ENCODE measurements around the gene SPG21. TPM values are rescaled to one million over a fixed set of nuclear protein-coding genes. Genes with fewer than 3 reads are reported as not detected.

Gene SPG21
- total and polyA plus RNA-seq, 2 of the 8 experiments (the other 6 are each of a cell fraction or from before 2014, with no cell fraction given) = 67.3 to 72.7 TPM

GRCh38 chr15:64915518-64916227, 74.0 kb downstream of the SPG21 start:
- peak overlapping the region; percentile 8 to 38; a peak in 2 of 4 replicates for H3K4me2 ChIP-seq (ENCODE audit: insufficient read depth in 1 of 2, low read depth in 2 of 2, low read length in 2 of 2)
- peak overlapping the region; percentile 60; the same call in 1 of the 2 replicates for H2BK5ac ChIP-seq (ENCODE audit: low read depth, low read length)
- no peak for DNase-seq (ENCODE audit: low read depth in 1 of 2, low spot score in 2 of 2)
- H3K9ac ChIP-seq (replicated peaks in 1 of 4; ENCODE audit: extremely low read depth in 1 of 4, low read depth in 3 of 4, low read length in 3 of 4) = no peak overlapping the region
- H3K56ac ChIP-seq (replicated peaks; ENCODE audit: insufficient read length, low read depth, low read length) = no peak overlapping the region
- ChIA-PET CTCF (ENCODE audit: partially characterized antibody) (interaction anchor here (0.6 to 1.5 kb wide), 8 partner anchors 10 to 766 kb away, joined by 3 to 9 read pairs (median 3); no protein-coding TSS in a partner anchor), POLR2A (ENCODE audit: partially characterized antibody) (interaction anchor here (0.5 to 2.0 kb wide), 7 partner anchors 10 to 75 kb away, joined by 3 to 10 read pairs (median 6); no protein-coding TSS in a partner anchor)
- no peak overlapping the region for H3K23ac ChIP-seq (ENCODE audit: insufficient read length)
- peak overlapping the region; percentile 0 for H4K91ac ChIP-seq (replicated peaks; ENCODE audit: insufficient read length, low read length)
- peak overlapping the region; percentile 54; the same call in 1 of the 2 replicates for H4K8ac ChIP-seq (ENCODE audit: extremely low read depth, insufficient read depth, low read length)
- no peaks in the 10 kb centered on the region for H3K36me3 ChIP-seq (ENCODE audit: control insufficient read depth in 2 of 4, insufficient read depth in 4 of 4, low read length in 3 of 4)
- peak overlapping the region; percentile 60; the same call in 1 of the 2 replicates for H2AK5ac ChIP-seq (ENCODE audit: low read depth, low read length)
- H3K27ac ChIP-seq (ENCODE audit: low read depth, low read length) = no peak overlapping the region
- H3K4me1 ChIP-seq (replicated peaks in 1 of 4; ENCODE audit: control insufficient read depth in 3 of 4, insufficient read depth in 4 of 4, low read length in 3 of 4) = peaks cover 0 to 16% (median 10%) of the 10 kb centered on the region in 4 experiments; a peak in 6 of 7 replicates
- H3K79me2 ChIP-seq (ENCODE audit: control insufficient read depth in 1 of 2, insufficient read depth in 2 of 2, low read length in 2 of 2) = no peaks in the 10 kb centered on the region
- no peak overlapping the region for H2AFZ ChIP-seq (ENCODE audit: low read length)
- 64% methylated on average over 13 of the region's 13 CpGs; no CpG with 5 or more reads in 1 of the 2 experiments for WGBS, 2 experiments (ENCODE audit: extremely low coverage in 1 of 2, insufficient coverage in 1 of 2, insufficient read length in 1 of 2, insufficient replicate concordance in 2 of 2, low coverage in 1 of 2, low lambda C conversion rate in 2 of 2, missing lambda C conversion rate in 1 of 2)
- no peak overlapping the region for H3K4me3 ChIP-seq (ENCODE audit: extremely low read depth in 1 of 4, insufficient read depth in 2 of 4, low read depth in 3 of 4, low read length in 4 of 4)
- peak overlapping the region; percentile 76 for H3K18ac ChIP-seq (ENCODE audit: extremely low read depth, low read length)
- TF ChIP-seq PHF8 (conservative IDR thresholded peaks at IDR 0.05; ENCODE audit: low read depth, low read length) (no peak), MAX (IDR thresholded peaks at IDR 0.05) (peak; percentile 96), E2F6 (IDR thresholded peaks at IDR 0.05) (peak; percentile 94), CREB1 (IDR thresholded peaks at IDR 0.05) (0 out of 2 replicates have a peak, but pooled peaks have one; percentile 8)
- no peaks in the 10 kb centered on the region for H4K20me1 ChIP-seq (replicated peaks in 1 of 2; ENCODE audit: control insufficient read depth in 1 of 2, insufficient read depth in 2 of 2, low read length in 2 of 2)
- H3K4ac ChIP-seq (replicated peaks; ENCODE audit: insufficient read length, low read depth, low read length) = no peak overlapping the region
- H3K9me3 ChIP-seq (ENCODE audit: insufficient read depth in 2 of 2, low read depth in 1 of 2, low read length in 1 of 2) = no peaks in the 10 kb centered on the region
- no peak overlapping the region for H2BK120ac ChIP-seq (replicated peaks; ENCODE audit: low read depth, low read length)
- peak overlapping the region; percentile 95; the same call in 1 of the 2 replicates for H2BK15ac ChIP-seq (ENCODE audit: low read length)
- no peaks in the 10 kb centered on the region for H3K79me1 ChIP-seq (ENCODE audit: low read depth, low read length)
- H3K14ac ChIP-seq (ENCODE audit: insufficient read length) = no peak overlapping the region
- H4K5ac ChIP-seq (ENCODE audit: insufficient read length, low read depth, low read length) = no peak overlapping the region
- H2BK20ac ChIP-seq (ENCODE audit: low read length) = peak overlapping the region; percentile 48; the same call in 1 of the 2 replicates
- peak overlapping the region; percentile 80 for H2BK12ac ChIP-seq (ENCODE audit: low read depth, low read length)
- peaks cover 9% of the 10 kb centered on the region for H3K23me2 ChIP-seq (ENCODE audit: low read depth, low read length)
- peak; percentile 48 for FAIRE-seq
- peaks cover 0 to 13% (median 12%) of the 10 kb centered on the region in 4 experiments; a peak in 6 of 7 replicates for H3K27me3 ChIP-seq (replicated peaks in 1 of 4; ENCODE audit: control insufficient read depth in 3 of 4, extremely low read depth in 1 of 4, insufficient read depth in 3 of 4, low read length in 3 of 4)

Measured in H1 (cell line).